A549 (cell line): ENCODE measurements around the gene EWSR1. TPM values are rescaled to one million over a fixed set of nuclear protein-coding genes. Genes with fewer than 3 reads are reported as not detected.

Experiments
- ATAC-seq, 2 experiments: fragments of 200-7000 bp in 1 of 2; fragments of >200 bp in 1 of 2; cut with Nextera tagmentation in 1 of 2; cut with Tn5 transposase in 1 of 2; 3 replicates each; pipeline versions ENCODE4 v1.8.0 to v1.9.1; 2018 to 2020; ENCODE audit warnings: mild to moderate bottlenecking in 1 of 2, moderate library complexity in 1 of 2
- CTCF ChIA-PET: fragments of 300-600 bp; sonication (Branson Sonifier 250); formaldehyde crosslinking; extraction: SDS; loops from one replicate; lab custom pipeline; 2021; ENCODE audit warnings: antibody characterized with exemption, inconsistent platforms; lab: Yijun Ruan, JAX
- POLR2A ChIA-PET: fragments of 350-600 bp; formaldehyde crosslinking; extraction: SDS; loops from one replicate; lab custom pipeline; 2021; ENCODE audit warnings: antibody characterized with exemption, inconsistent platforms; lab: Yijun Ruan, JAX
- DNase-seq, 2 experiments: peaks; one replicate each; pipeline versions ENCODE4 v3.0.0 to v3.0.0-alpha.2; 2011 to 2016; ENCODE audit warnings: low read depth in 1 of 2, low spot score in 1 of 2
- FAIRE-seq: peaks from 2 replicates; lab custom pipeline; 2011; peaks lifted over from hg19 to GRCh38; lab: Jason Lieb, UNC
- H3K27ac ChIP-seq, 2 experiments: fragments of >200 bp; sonication (Bioruptor Twin); formaldehyde crosslinking; 3 replicates each; pipeline ENCODE4 v1.5.1; 2016 to 2017
- H3K4me1 ChIP-seq: fragments of >200 bp; sonication (Bioruptor Twin); formaldehyde crosslinking; 3 replicates; pipeline ENCODE4 v1.6.1; 2016
- H3K4me2 ChIP-seq: fragments of >200 bp; sonication (Bioruptor Twin); formaldehyde crosslinking; 3 replicates; pipeline ENCODE4 v1.6.1; 2016
- H3K4me3 ChIP-seq: fragments of >200 bp; sonication (Bioruptor Twin); formaldehyde crosslinking; 3 replicates; pipeline ENCODE4 v1.5.1; 2016
- H3K9me3 ChIP-seq: fragments of >200 bp; sonication (Bioruptor Twin); formaldehyde crosslinking; 3 replicates; pipeline ENCODE4 v1.6.1; 2016
- ATOH8 ChIP-seq: fragments of 250-450 bp; sonication (Bioruptor Pico); IDR thresholded peaks from 2 replicates; pipeline ENCODE4 v1.5.0; 2020; ENCODE audit warnings: low read depth, mild to moderate bottlenecking, moderate library complexity
- BHLHE40 ChIP-seq: IDR thresholded peaks from 2 replicates; pipeline ENCODE4 v1.6.1; 2012; ENCODE audit warnings: low read depth, low read length, inconsistent platforms
- CHD2 ChIP-seq: fragments of 150-350 bp; IDR thresholded peaks from 2 replicates; pipeline ENCODE4 v1.6.1; 2014; ENCODE audit warnings: low read length; ENCODE audit not compliant: partially characterized antibody
- ELK1 ChIP-seq: fragments of 150-350 bp; IDR thresholded peaks from 2 replicates; pipeline ENCODE4 v1.6.1; 2014; ENCODE audit warnings: low read depth, mild to moderate bottlenecking, low read length
- GATA3 ChIP-seq: IDR thresholded peaks from 2 replicates; pipeline ENCODE4 v1.6.1; 2012; ENCODE audit warnings: borderline replicate concordance
- HDAC2 ChIP-seq: fragments of 200-600 bp; sonication (generic); IDR thresholded peaks from 2 replicates; pipeline ENCODE4 v1.6.1; 2016
- HEYL ChIP-seq: fragments of 250-450 bp; sonication (Bioruptor Pico); IDR thresholded peaks from 2 replicates; pipeline ENCODE4 v1.8.0; 2021; ENCODE audit warnings: mild to moderate bottlenecking, moderate library complexity
- HOXA7 ChIP-seq: fragments of 250-450 bp; sonication (Bioruptor Pico); IDR thresholded peaks from 2 replicates; pipeline ENCODE4 v1.5.0; 2020; ENCODE audit warnings: mild to moderate bottlenecking, moderate library complexity
- JUNB ChIP-seq: fragments of >200 bp; sonication (Bioruptor Twin); formaldehyde crosslinking; IDR thresholded peaks from 2 replicates; pipeline ENCODE4 v1.6.1; 2016
- KDM1A ChIP-seq: fragments of 200-600 bp; sonication (generic); IDR thresholded peaks from 2 replicates; pipeline ENCODE4 v1.6.1; 2016; ENCODE audit warnings: low read depth, mild to moderate bottlenecking
- NPAS2 ChIP-seq: fragments of 250-450 bp; sonication (Bioruptor Pico); IDR thresholded peaks from 2 replicates; pipeline ENCODE4 v1.8.0; 2022; ENCODE audit warnings: mild to moderate bottlenecking, moderate library complexity, borderline replicate concordance
- PHF8 ChIP-seq: fragments of 200-600 bp; sonication (generic); IDR thresholded peaks from 2 replicates; pipeline ENCODE4 v1.6.1; 2016; ENCODE audit warnings: low read depth, mild to moderate bottlenecking, antibody characterized with exemption, moderate library complexity, borderline replicate concordance
- RCOR1 ChIP-seq: fragments of 150-350 bp; IDR thresholded peaks from 2 replicates; pipeline ENCODE4 v1.6.1; 2014; ENCODE audit warnings: antibody characterized with exemption, low read length, low read depth
- USF2 ChIP-seq: fragments of 450-650 bp; IDR thresholded peaks from 2 replicates; pipeline ENCODE4 v1.6.1; 2014; ENCODE audit warnings: antibody characterized with exemption
- WGBS: methylation state at CpG from one replicate; pipeline ENCODE4 v1.1.6; 2017; ENCODE audit errors: missing lambda C conversion rate; 5-methylcytosine and 5-hydroxymethylcytosine counted together
- polyA plus RNA-seq, 4 experiments: library from polyadenylated mRNA; depleted of rRNA in 3 of 4; stranded (reverse); fragments of >200 nt; fragmentation: RNase III in 1 of 4; extraction: RNeasy Plus Mini Kit Qiagen cat#74134 plus additional on column Dnase treatment in 1 of 4; gene quantifications; 2 replicates in 3 of 4; 3 replicates in 1 of 4; pipeline ENCODE4 v1.2.3, GENCODE V29; 2011 to 2017
- TF ChIP-seq, protein P1 (sequence below): fragments of >200 bp; sonication (Bioruptor Twin); formaldehyde crosslinking; IDR thresholded peaks from 3 replicates; pipeline ENCODE4 v1.5.1; 2016
- TF ChIP-seq, protein P2 (sequence below): fragments of >200 bp; sonication (Bioruptor Twin); formaldehyde crosslinking; IDR thresholded peaks from 2 replicates; pipeline ENCODE4 v1.6.1; 2016

Gene EWSR1
- polyA plus RNA-seq, 2 of the 4 experiments (the other 2 are of a cell fraction), result 146 to 281 TPM

- WGBS, result 89% methylated on average over 4 of the region's 14 CpGs
These were observed 63.7 kb downstream of the EWSR1 start for GRCh38 chr22:29331658-29332300.

DNA sequence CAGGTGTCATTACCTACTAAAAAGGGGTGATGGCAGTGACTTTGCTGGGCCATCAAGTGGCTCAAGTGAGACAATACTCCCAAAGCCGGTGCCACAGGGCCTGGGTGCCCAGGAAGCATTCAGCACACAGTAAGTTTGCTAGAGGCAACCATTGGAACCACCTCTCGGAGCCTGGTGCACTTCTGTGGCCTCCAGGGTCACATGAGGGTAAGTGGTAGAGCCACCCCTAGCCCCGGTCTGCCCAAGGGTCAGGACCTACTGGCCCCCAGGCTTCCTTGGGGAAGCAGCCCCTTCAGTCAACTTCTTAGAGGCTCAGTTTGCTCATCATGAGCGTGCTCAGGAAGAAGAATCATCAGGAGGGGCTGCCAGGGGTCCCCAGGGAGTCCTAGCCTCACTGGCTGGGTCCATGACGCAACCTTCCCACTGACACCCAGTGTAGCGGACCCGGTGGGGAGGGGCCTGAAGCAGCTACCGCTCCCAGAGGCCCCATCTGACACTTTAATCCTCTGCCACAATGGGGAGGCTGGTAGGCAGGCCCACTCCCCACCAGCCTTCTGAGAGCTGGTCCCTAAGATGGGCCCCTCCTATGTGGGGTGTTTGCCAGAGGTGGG lies 64.9 kb downstream of the EWSR1 start:
- ATAC-seq (no peak), FAIRE-seq (no peak)
- H3K27ac ChIP-seq, result no peak overlapping the region
- no peak overlapping the region for H3K4me3 ChIP-seq
- WGBS, result 91% methylated on average over 6 of the region's 8 CpGs
- POLR2A ChIA-PET, result no interaction called here
- TF ChIP-seq RCOR1, result no peak
- TF ChIP-seq HOXA7 (CRISPR knock-in tag), result no peak
- TF ChIP-seq, all 56 proteins: peak for 0
- Histone ChIP-seq H3K4me2 (no peak overlapping the region), H3K4me1 (peaks cover 5% of the 10 kb centered on the region; the same call in 2 of the 3 replicates), H3K9me3 (no peaks in the 10 kb centered on the region)
- CTCF ChIA-PET, result interaction anchor here (1.8 kb wide), 1 partner anchor 26 kb away, joined by 3 read pairs; no protein-coding TSS in a partner anchor
- DNase-seq, result no peak

More at GRCh38 chr22:29331658-29332300, 63.7 kb downstream of the EWSR1 start:
- ATAC-seq, result no peak
- ChIA-PET CTCF (interaction anchor here (1.0 kb wide), 1 partner anchor 28 kb away, joined by 3 read pairs; no protein-coding TSS in a partner anchor), POLR2A (no interaction called here)
- Histone ChIP-seq H3K27ac (no peak overlapping the region), H3K4me1 (peaks cover 5% of the 10 kb centered on the region; the same call in 2 of the 3 replicates), H3K4me2 (no peak overlapping the region), H3K9me3 (no peaks in the 10 kb centered on the region), H3K4me3 (no peak overlapping the region)
- TF ChIP-seq RCOR1 (no peak), GATA3 (no peak), KDM1A (no peak), HEYL (no peak), HDAC2 (no peak), PHF8 (no peak), ELK1 (no peak)
- TF ChIP-seq, protein P1, sequence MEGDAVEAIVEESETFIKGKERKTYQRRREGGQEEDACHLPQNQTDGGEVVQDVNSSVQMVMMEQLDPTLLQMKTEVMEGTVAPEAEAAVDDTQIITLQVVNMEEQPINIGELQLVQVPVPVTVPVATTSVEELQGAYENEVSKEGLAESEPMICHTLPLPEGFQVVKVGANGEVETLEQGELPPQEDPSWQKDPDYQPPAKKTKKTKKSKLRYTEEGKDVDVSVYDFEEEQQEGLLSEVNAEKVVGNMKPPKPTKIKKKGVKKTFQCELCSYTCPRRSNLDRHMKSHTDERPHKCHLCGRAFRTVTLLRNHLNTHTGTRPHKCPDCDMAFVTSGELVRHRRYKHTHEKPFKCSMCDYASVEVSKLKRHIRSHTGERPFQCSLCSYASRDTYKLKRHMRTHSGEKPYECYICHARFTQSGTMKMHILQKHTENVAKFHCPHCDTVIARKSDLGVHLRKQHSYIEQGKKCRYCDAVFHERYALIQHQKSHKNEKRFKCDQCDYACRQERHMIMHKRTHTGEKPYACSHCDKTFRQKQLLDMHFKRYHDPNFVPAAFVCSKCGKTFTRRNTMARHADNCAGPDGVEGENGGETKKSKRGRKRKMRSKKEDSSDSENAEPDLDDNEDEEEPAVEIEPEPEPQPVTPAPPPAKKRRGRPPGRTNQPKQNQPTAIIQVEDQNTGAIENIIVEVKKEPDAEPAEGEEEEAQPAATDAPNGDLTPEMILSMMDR, result no peak
- FAIRE-seq, result no peak
- no peak for DNase-seq

- 100% methylated on average over 6 of the region's 7 CpGs for WGBS
- no peak for ATAC-seq
- FAIRE-seq, result no peak
These were observed 66.1 kb downstream of the EWSR1 start for GRCh38 chr22:29334148-29334547.

More at GRCh38 chr22:29334148-29334547, 66.1 kb downstream of the EWSR1 start:
- peaks cover 5% of the 10 kb centered on the region; the same call in 2 of the 3 replicates for H3K4me1 ChIP-seq
- H3K9me3 ChIP-seq, result no peaks in the 10 kb centered on the region
- no peak for DNase-seq
- no peak overlapping the region for H3K4me3 ChIP-seq
- POLR2A ChIA-PET, result no interaction called here
- TF ChIP-seq, protein P2, sequence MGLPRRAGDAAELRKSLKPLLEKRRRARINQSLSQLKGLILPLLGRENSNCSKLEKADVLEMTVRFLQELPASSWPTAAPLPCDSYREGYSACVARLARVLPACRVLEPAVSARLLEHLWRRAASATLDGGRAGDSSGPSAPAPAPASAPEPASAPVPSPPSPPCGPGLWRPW, result no peak
- no peak for TF ChIP-seq CHD2
- no peak for TF ChIP-seq BHLHE40
- TF ChIP-seq ATOH8 (CRISPR knock-in tag), result no peak
- no peak for TF ChIP-seq NPAS2 (CRISPR knock-in tag)
- no peak for TF ChIP-seq JUNB
- no peak for TF ChIP-seq HOXA7 (CRISPR knock-in tag)
- TF ChIP-seq USF2, result no peak
- TF ChIP-seq, protein P1, result no peak
- TF ChIP-seq, all 56 proteins: peak for 0
- H3K27ac ChIP-seq, result no peak overlapping the region
- CTCF ChIA-PET, result interaction anchor here (1.3 to 1.8 kb wide), 3 partner anchors 23 to 26 kb away, joined by 3 to 5 read pairs (median 3); no protein-coding TSS in a partner anchor
- H3K4me2 ChIP-seq, result no peak overlapping the region
